Loucy (cell line): ENCODE results near the gene COLQ.

Source experiments
- H2AFZ ChIP-seq: fragments of 200-600 bp; sonication (generic); 2 replicates; pipeline ENCODE4 v1.6.0; 2016; ENCODE audit warnings: antibody characterized with exemption, mild to moderate bottlenecking, low read length, moderate library complexity
- H3F3A ChIP-seq: fragments of 200-600 bp; 2 replicates; pipeline ENCODE4 v1.6.0; 2016; ENCODE audit warnings: antibody characterized with exemption, low read depth, mild to moderate bottlenecking
- H3K27me3 ChIP-seq: fragments of 200-600 bp; sonication (generic); 2 replicates; pipeline ENCODE4 v1.6.1; 2014; ENCODE audit warnings: low read length, mild to moderate bottlenecking; ENCODE audit not compliant: insufficient read depth, poor library complexity, severe bottlenecking
- H3K36me3 ChIP-seq: fragments of 200-600 bp; sonication (generic); 2 replicates; pipeline ENCODE4 v1.6.1; 2016; ENCODE audit warnings: low read length; ENCODE audit not compliant: insufficient read depth
- H3K4me1 ChIP-seq: fragments of 200-600 bp; sonication (generic); 2 replicates; pipeline ENCODE4 v1.5.1; 2014; ENCODE audit warnings: low read length, mild to moderate bottlenecking; ENCODE audit not compliant: insufficient read depth, poor library complexity, severe bottlenecking
- H3K4me2 ChIP-seq: fragments of 200-600 bp; sonication (generic); 2 replicates; pipeline ENCODE4 v1.6.0; 2014; ENCODE audit warnings: antibody characterized with exemption, low read length, low read depth, mild to moderate bottlenecking; ENCODE audit not compliant: poor library complexity, severe bottlenecking
- H3K4me3 ChIP-seq: fragments of 200-600 bp; sonication (generic); 2 replicates; pipeline ENCODE4 v1.5.1; 2014; ENCODE audit warnings: low read length, mild to moderate bottlenecking, mixed read lengths; ENCODE audit not compliant: poor library complexity, severe bottlenecking
- H3K79me2 ChIP-seq: fragments of 200-600 bp; sonication (generic); 2 replicates; pipeline ENCODE4 v1.6.1; 2014; ENCODE audit warnings: low read length; ENCODE audit not compliant: insufficient read depth
- H3K9ac ChIP-seq: fragments of 200-600 bp; sonication (generic); 2 replicates; pipeline ENCODE4 v1.6.0; 2014; ENCODE audit warnings: mild to moderate bottlenecking, low read depth, low read length, moderate library complexity; ENCODE audit not compliant: poor library complexity, severe bottlenecking
- H3K9me2 ChIP-seq: fragments of 200-600 bp; sonication (generic); replicated peaks from 2 replicates; pipeline ENCODE4 v1.6.1; 2016; ENCODE audit warnings: low read depth, low read length, mixed read lengths
- H3K9me3 ChIP-seq: fragments of 200-600 bp; sonication (generic); 2 replicates; pipeline ENCODE4 v1.6.1; 2014; ENCODE audit warnings: mild to moderate bottlenecking, antibody characterized with exemption, low read length, low read depth; ENCODE audit not compliant: insufficient read depth
- H4K20me1 ChIP-seq: fragments of 200-600 bp; sonication (generic); 2 replicates; pipeline ENCODE4 v1.6.0; 2014; ENCODE audit warnings: antibody characterized with exemption, low read length, mild to moderate bottlenecking; ENCODE audit not compliant: insufficient read depth, poor library complexity, severe bottlenecking
- CTCF ChIP-seq: fragments of 200-600 bp; sonication (generic); conservative IDR thresholded peaks from 2 replicates; pipeline ENCODE4 v1.5.1; 2014; ENCODE audit warnings: mild to moderate bottlenecking, antibody characterized with exemption, low read length
- EZH2phosphoT487 ChIP-seq: fragments of 200-600 bp; IDR thresholded peaks from 2 replicates; pipeline ENCODE4 v1.6.1; 2018; ENCODE audit warnings: antibody characterized with exemption, mild to moderate bottlenecking, moderate library complexity, borderline replicate concordance

Gene COLQ

DNA sequence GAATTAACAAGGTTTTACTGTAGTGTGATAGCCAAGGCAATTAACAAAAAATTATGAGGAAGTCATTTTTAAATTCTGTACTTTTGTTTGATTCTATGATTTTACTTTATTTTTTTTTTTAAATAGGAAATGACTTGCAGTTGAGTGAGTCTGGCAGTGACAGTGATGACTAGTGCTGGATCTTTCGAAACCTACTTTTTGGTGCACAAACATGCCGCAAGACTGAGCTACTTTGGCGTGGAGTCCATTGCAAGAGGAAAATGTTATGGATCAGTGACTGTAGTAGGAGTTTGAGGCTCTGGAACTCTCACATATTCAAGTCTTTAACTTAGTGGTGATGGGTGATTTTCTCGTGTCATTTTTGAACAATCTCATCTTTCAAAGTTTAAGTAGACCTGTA is 82.5 kb downstream of the COLQ start:
- no peak overlapping the region for H2AFZ ChIP-seq
- H3K4me2 ChIP-seq: no peak overlapping the region
- H3K9me3 ChIP-seq: no peaks in the 10 kb centered on the region
- H3K36me3 ChIP-seq: peaks cover 92% of the 10 kb centered on the region; the same call in 1 of the 2 replicates
- no peak for TF ChIP-seq CTCF
- no peak for TF ChIP-seq EZH2phosphoT487
- H3K27me3 ChIP-seq: no peaks in the 10 kb centered on the region
- peaks cover 15% of the 10 kb centered on the region for H4K20me1 ChIP-seq
- no peak overlapping the region for H3K9ac ChIP-seq
- no peaks in the 10 kb centered on the region for H3K4me1 ChIP-seq
- H3K9me2 ChIP-seq: no peaks in the 10 kb centered on the region
- no peaks in the 10 kb centered on the region for H3F3A ChIP-seq
- no peaks in the 10 kb centered on the region for H3K79me2 ChIP-seq
- H3K4me3 ChIP-seq: no peak overlapping the region

- Histone ChIP-seq H3K9me3 (no peaks in the 10 kb centered on the region), H3F3A (no peaks in the 10 kb centered on the region), H3K4me1 (peaks cover 13% of the 10 kb centered on the region), H3K4me3 (no peak overlapping the region), H3K27me3 (no peaks in the 10 kb centered on the region), H3K9ac (no peak overlapping the region), H4K20me1 (peaks cover 22% of the 10 kb centered on the region), H3K79me2 (peaks cover 13% of the 10 kb centered on the region), H3K9me2 (no peaks in the 10 kb centered on the region), H3K4me2 (no peak overlapping the region), H3K36me3 (peaks cover 80% of the 10 kb centered on the region; the same call in 1 of the 2 replicates), H2AFZ (no peak overlapping the region)
- no peak for TF ChIP-seq EZH2phosphoT487
- no peak for TF ChIP-seq CTCF
These were observed 85.3 kb downstream of the COLQ start for GRCh38 chr3:15436246-15436645.

DNA sequence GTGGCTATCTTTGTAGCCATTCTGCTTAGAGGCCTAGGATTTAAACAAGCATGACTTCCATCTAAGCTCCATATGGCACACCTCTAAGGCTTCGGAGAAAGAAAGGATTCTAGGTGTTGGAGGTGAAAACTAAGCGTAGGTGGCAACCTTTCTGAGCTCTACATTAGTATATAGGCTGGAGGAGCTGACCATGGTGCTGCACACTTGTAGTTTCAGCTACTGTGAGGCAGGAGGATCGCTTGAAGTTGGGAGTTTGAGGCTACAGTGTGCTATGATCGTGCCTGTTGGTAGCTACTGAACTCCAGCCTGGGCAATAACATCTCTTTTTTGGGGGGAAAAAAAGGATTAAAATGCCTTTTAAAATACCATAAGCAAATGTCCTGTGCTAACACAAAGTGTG is 86.8 kb downstream of the COLQ start:
- Histone ChIP-seq H3K9ac (no peak overlapping the region), H3K36me3 (peaks cover 65% of the 10 kb centered on the region; the same call in 1 of the 2 replicates), H3K9me3 (no peaks in the 10 kb centered on the region)

More for the DNA sequence above, 86.8 kb downstream of the COLQ start:
- no peak overlapping the region for H3K4me3 ChIP-seq
- peaks cover 28% of the 10 kb centered on the region for H3K79me2 ChIP-seq
- peaks cover 32% of the 10 kb centered on the region for H4K20me1 ChIP-seq
- H3K4me2 ChIP-seq: no peak overlapping the region
- H3K9me2 ChIP-seq: no peaks in the 10 kb centered on the region
- no peak overlapping the region for H2AFZ ChIP-seq
- no peaks in the 10 kb centered on the region for H3K27me3 ChIP-seq
- H3K4me1 ChIP-seq: peaks cover 22% of the 10 kb centered on the region
- no peaks in the 10 kb centered on the region for H3F3A ChIP-seq
- TF ChIP-seq EZH2phosphoT487 (no peak), CTCF (no peak)
